MCF 10A (cell line): ENCODE measurements around the gene FAM83G. TPM values are rescaled to one million over a fixed set of nuclear protein-coding genes. Genes with fewer than 3 reads are reported as not detected.

ENCODE experiments used
- BruUV-seq: library from RNA; stranded (reverse); fragments of 400-500 nt; replicated peaks from 2 replicates; lab custom pipeline; 2021; lab: Mats Ljungman, UMichigan
- CTCF ChIA-PET: fragments of 300-600 bp; sonication (Branson Sonifier 250); formaldehyde crosslinking; extraction: SDS; loops from one replicate; lab custom pipeline; 2021; ENCODE audit warnings: antibody characterized with exemption, inconsistent platforms; lab: Yijun Ruan, JAX
- POLR2A ChIA-PET: fragments of 300-600, 350-650 bp; sonication (Branson Sonifier 250); formaldehyde crosslinking; extraction: SDS; loops from one replicate; lab custom pipeline; 2020; ENCODE audit warnings: antibody characterized with exemption, inconsistent platforms; lab: Yijun Ruan, JAX
- DNase-seq: peaks from one replicate; pipeline ENCODE4 v3.0.0-alpha.2; 2018; ENCODE audit not compliant: unreplicated experiment
- H3K27ac Mint-ChIP-seq: one replicate; pipeline ENCODE4 v1.8.0; 2022; ENCODE audit warnings: mild to moderate bottlenecking, low read depth, mixed read lengths; ENCODE audit not compliant: unreplicated experiment
- H3K27me3 Mint-ChIP-seq: one replicate; pipeline ENCODE4 v1.8.0; 2022; ENCODE audit warnings: mixed read lengths; ENCODE audit not compliant: insufficient read depth, unreplicated experiment
- H3K36me3 Mint-ChIP-seq: one replicate; pipeline ENCODE4 v1.8.0; 2022; ENCODE audit warnings: mild to moderate bottlenecking, moderate library complexity, mixed read lengths; ENCODE audit not compliant: insufficient read depth, unreplicated experiment
- H3K4me1 Mint-ChIP-seq: one replicate; pipeline ENCODE4 v1.8.0; 2022; ENCODE audit warnings: mixed read lengths; ENCODE audit not compliant: insufficient read depth, unreplicated experiment
- H3K4me3 Mint-ChIP-seq: one replicate; pipeline ENCODE4 v1.8.0; 2022; ENCODE audit warnings: mild to moderate bottlenecking, moderate library complexity, mixed read lengths; ENCODE audit not compliant: unreplicated experiment
- H3K9me3 Mint-ChIP-seq: one replicate; pipeline ENCODE4 v1.8.0; 2022; ENCODE audit warnings: mixed read lengths; ENCODE audit not compliant: unreplicated experiment
- intact Hi-C: fragments of 100-400 bp; cut with micrococcal nuclease; formaldehyde crosslinking; loops from 2 replicates; pipeline ENCODE4 v1.14.1; 2022
- total RNA-seq: library from RNA; stranded (reverse); gene quantifications from 2 replicates; pipeline ENCODE4 v1.2.3, GENCODE V29; 2022
- TF ChIP-seq, protein P1 (sequence below): fragments of 200-600 bp; IDR thresholded peaks from one replicate; pipeline ENCODE4 v1.8.0; 2022; ENCODE audit warnings: antibody characterized with exemption, mild to moderate bottlenecking; ENCODE audit not compliant: unreplicated experiment

Gene FAM83G
- total RNA-seq, 1 experiment from 2014 or later = 50.1 TPM

DNA sequence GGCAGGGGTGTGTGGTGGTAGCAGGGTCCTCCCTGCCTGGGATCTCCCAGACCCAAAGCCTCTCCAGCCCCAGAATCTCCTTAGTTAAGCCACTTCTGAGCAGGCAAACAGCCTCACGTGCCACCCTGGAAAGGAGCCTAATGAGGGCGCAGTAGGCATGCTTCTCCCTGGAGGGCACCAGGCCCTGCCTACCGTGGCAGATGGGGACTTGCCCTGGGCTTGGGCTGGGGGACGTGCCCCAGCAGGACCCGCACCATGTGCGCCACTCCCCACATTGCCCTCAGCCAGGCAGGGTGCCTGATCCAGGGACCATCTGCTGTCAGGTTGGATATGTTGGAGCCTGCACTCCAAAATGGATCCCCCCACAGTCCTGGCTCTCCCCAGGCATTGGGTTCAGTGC is 14.2 kb downstream of the FAM83G start:
- no peaks in the 10 kb centered on the region for H3K4me1 Mint-ChIP-seq
- POLR2A ChIA-PET = no interaction called here
- BruUV-seq = no TSS peak
- peaks cover 4% of the 10 kb centered on the region for H3K9me3 Mint-ChIP-seq
- no peak for DNase-seq
- no peaks in the 10 kb centered on the region for H3K27me3 Mint-ChIP-seq
- no peak overlapping the region for H3K27ac Mint-ChIP-seq
- CTCF ChIA-PET = interaction anchor here (1.1 to 1.2 kb wide), 2 partner anchors 9 to 11 kb away, joined by 3 to 4 read pairs; no protein-coding TSS in a partner anchor
- peaks cover 24% of the 10 kb centered on the region for H3K36me3 Mint-ChIP-seq
- no peak overlapping the region for H3K4me3 Mint-ChIP-seq
- intact Hi-C loops = no loop called here
- TF ChIP-seq, protein P1, sequence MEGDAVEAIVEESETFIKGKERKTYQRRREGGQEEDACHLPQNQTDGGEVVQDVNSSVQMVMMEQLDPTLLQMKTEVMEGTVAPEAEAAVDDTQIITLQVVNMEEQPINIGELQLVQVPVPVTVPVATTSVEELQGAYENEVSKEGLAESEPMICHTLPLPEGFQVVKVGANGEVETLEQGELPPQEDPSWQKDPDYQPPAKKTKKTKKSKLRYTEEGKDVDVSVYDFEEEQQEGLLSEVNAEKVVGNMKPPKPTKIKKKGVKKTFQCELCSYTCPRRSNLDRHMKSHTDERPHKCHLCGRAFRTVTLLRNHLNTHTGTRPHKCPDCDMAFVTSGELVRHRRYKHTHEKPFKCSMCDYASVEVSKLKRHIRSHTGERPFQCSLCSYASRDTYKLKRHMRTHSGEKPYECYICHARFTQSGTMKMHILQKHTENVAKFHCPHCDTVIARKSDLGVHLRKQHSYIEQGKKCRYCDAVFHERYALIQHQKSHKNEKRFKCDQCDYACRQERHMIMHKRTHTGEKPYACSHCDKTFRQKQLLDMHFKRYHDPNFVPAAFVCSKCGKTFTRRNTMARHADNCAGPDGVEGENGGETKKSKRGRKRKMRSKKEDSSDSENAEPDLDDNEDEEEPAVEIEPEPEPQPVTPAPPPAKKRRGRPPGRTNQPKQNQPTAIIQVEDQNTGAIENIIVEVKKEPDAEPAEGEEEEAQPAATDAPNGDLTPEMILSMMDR = no peak

DNA sequence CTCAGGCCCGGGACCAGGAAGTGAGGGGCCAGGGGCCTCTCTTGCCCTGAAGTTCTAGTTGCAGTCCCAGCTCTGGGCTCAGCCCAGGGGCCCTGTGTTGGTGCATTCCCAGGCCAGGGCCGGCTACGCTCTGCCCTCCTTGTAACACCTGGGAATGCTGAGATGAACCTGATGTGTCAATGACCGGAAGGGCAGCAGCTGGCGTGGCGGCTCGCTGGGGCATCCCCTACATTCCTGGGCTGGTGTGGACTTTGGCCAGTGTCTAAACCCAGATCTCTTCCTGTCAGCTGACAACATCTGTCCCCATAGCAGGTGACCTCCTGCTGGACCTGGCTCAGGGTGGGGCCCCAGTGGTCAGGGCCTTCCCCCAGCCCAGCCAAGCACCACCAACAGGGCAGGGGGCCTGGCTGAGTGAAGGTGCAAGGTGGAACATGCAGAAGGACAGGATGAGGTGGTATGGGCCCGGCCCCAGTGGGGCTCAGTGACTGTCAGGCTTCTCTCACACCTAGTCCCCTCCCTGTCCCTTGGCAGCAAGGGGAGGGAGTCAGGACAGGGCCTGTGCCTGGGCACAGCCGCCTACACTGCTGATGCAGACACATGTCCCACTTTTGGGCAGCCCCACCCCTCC is 15.9 kb downstream of the FAM83G start:
- Mint-ChIP-seq H3K9me3 (no peaks in the 10 kb centered on the region), H3K36me3 (peaks cover 12% of the 10 kb centered on the region), H3K27me3 (no peaks in the 10 kb centered on the region), H3K4me3 (no peak overlapping the region), H3K4me1 (no peaks in the 10 kb centered on the region), H3K27ac (no peak overlapping the region)
- no peak for DNase-seq
- TF ChIP-seq, protein P1 = no peak
- intact Hi-C loops = no loop called here
- BruUV-seq = no TSS peak
- ChIA-PET POLR2A (no interaction called here), CTCF (no interaction called here)

DNA sequence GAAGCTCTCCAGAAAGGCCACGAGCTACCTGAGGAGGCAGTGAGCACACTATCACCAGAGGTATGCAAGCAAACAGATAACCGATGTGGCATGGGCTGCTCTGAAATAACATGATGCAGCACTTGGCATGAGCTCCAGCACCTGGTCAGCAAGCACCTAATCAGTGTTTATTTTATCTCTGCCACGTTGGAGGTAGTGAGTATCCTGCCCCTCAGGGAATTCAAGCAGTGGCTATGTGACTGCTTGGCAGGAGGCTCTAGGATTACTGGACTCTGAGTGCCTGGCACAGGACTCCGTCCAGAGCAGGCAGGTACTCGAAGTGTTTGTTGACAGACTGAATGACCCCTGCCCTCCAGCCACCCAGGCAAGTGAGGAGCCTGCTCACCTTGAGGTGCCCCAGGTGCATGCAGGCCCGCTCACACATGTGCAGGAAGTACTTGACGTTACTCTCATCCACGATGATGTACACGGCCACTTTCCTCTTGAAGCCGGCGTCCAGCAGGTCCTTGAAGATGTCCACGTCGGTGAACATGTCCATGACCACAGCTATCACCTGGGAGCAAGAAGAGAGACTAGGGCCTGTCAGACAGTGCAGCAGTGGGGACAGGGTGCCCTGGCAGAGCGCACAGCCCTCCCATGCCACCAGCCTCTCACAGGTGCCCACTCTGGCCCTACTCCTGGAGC is 16.6 kb downstream of the FAM83G start:
- no peak overlapping the region for H3K27ac Mint-ChIP-seq
- TF ChIP-seq, protein P1 = no peak
- H3K9me3 Mint-ChIP-seq = no peaks in the 10 kb centered on the region
- no TSS peak for BruUV-seq
- H3K4me3 Mint-ChIP-seq = no peak overlapping the region
- intact Hi-C loops = no loop called here
- ChIA-PET CTCF (interaction anchor here (1.0 kb wide), 1 partner anchor 27 kb away, joined by 5 read pairs; no protein-coding TSS in a partner anchor), POLR2A (no interaction called here)
- H3K27me3 Mint-ChIP-seq = no peaks in the 10 kb centered on the region
- peaks cover 12% of the 10 kb centered on the region for H3K36me3 Mint-ChIP-seq
- no peak for DNase-seq
- H3K4me1 Mint-ChIP-seq = no peaks in the 10 kb centered on the region

DNA sequence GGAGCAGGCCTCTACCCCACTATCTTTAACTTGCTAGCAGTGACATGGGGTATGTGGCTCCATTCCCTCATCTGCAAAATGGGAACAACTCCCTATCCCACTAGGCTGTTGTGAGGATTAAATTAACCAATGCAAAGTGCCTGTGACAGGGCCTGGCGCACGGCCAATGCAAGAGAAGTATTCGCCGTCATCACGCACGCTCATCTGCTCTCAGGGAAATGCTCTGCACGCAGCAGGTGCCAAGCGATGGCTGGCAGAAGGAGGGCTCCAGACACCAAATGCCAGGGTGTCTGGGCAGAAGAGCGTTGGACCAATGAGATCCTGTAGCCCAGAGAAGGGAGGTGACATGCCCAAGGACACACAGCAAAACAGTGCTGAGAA is 17.3 kb downstream of the FAM83G start:
- ChIA-PET CTCF (interaction anchor here (1.0 kb wide), 1 partner anchor 26 kb away, joined by 5 read pairs; no protein-coding TSS in a partner anchor), POLR2A (no interaction called here)
- BruUV-seq = no TSS peak
- Mint-ChIP-seq H3K4me3 (no peak overlapping the region), H3K36me3 (peaks cover 17% of the 10 kb centered on the region), H3K4me1 (no peaks in the 10 kb centered on the region), H3K9me3 (no peaks in the 10 kb centered on the region), H3K27ac (no peak overlapping the region), H3K27me3 (no peaks in the 10 kb centered on the region)
- no peak for DNase-seq
- intact Hi-C loops = no loop called here
- TF ChIP-seq, protein P1 = no peak
